Activated CD4-positive, alpha-beta memory T cell treated with anti-CD3 and anti-CD28 coated beads for 36 hours (primary cell): Measurements from ENCODE around the gene PLA2G7. TPM values are rescaled to one million over a fixed set of nuclear protein-coding genes. Genes with fewer than 3 reads are reported as not detected.

Source experiments
- CTCF ChIA-PET: fragments of 350-600 bp; sonication (Branson Sonifier 250); formaldehyde crosslinking; loops from one replicate; lab custom pipeline; 2021; ENCODE audit warnings: antibody characterized with exemption, inconsistent platforms; lab: Charles Lee
- POLR2A ChIA-PET: fragments of 350-600 bp; sonication (Branson Sonifier 250); formaldehyde crosslinking; loops from one replicate; lab custom pipeline; 2021; ENCODE audit warnings: antibody characterized with exemption; lab: Charles Lee
- DNase-seq: peaks from one replicate; pipeline ENCODE4 v3.0.0-alpha.2; 2020
- H3K27ac Mint-ChIP-seq: one replicate; pipeline ENCODE4 v1.8.0; 2021; ENCODE audit warnings: mixed read lengths
- H3K27me3 Mint-ChIP-seq: one replicate; pipeline ENCODE4 v1.8.0; 2021; ENCODE audit warnings: mixed read lengths
- H3K36me3 Mint-ChIP-seq: one replicate; pipeline ENCODE4 v1.8.0; 2021; ENCODE audit warnings: mixed read lengths
- H3K4me1 Mint-ChIP-seq: one replicate; pipeline ENCODE4 v1.8.0; 2021; ENCODE audit warnings: low read depth, mixed read lengths
- H3K4me3 Mint-ChIP-seq: one replicate; pipeline ENCODE4 v1.8.0; 2021; ENCODE audit warnings: mild to moderate bottlenecking, mixed read lengths
- H3K9me3 Mint-ChIP-seq: one replicate; pipeline ENCODE4 v1.8.0; 2021; ENCODE audit warnings: mixed read lengths
- intact Hi-C: fragments of 100-400 bp; cut with micrococcal nuclease; formaldehyde crosslinking; loops from one replicate; pipeline ENCODE4 v1.15.1; 2023
- total RNA-seq, 2 experiments: library from RNA; stranded (reverse); gene quantifications; one replicate each; pipeline ENCODE4 v1.2.3, GENCODE V29; 2021

The PLA2G7 gene
- total RNA-seq, 2 experiments from 2014 or later: not detected

- no peaks in the 10 kb centered on the region for H3K9me3 Mint-ChIP-seq
- POLR2A ChIA-PET: no interaction called here
- CTCF ChIA-PET: no interaction called here
- no peaks in the 10 kb centered on the region for H3K4me1 Mint-ChIP-seq
- H3K27ac Mint-ChIP-seq: no peak overlapping the region
- H3K4me3 Mint-ChIP-seq: no peak overlapping the region
- intact Hi-C loops: loop anchor here (2.0 to 10.0 kb wide), 2 partner anchors 76 to 340 kb away; partner anchors contain the start of gene ADGRF1
- no peak for DNase-seq
- peaks cover 21% of the 10 kb centered on the region for H3K27me3 Mint-ChIP-seq
- no peaks in the 10 kb centered on the region for H3K36me3 Mint-ChIP-seq
Observed at GRCh38 chr6:46704562-46704961, 30.6 kb downstream of the PLA2G7 start.

- intact Hi-C loops: loop anchor here (10.0 kb wide), 1 partner anchor 345 kb away; the partner anchor contains the start of gene ADGRF1
- no peak for DNase-seq
- Mint-ChIP-seq H3K36me3 (no peaks in the 10 kb centered on the region), H3K27me3 (peaks cover 25% of the 10 kb centered on the region), H3K27ac (no peak overlapping the region), H3K4me1 (no peaks in the 10 kb centered on the region), H3K4me3 (no peak overlapping the region), H3K9me3 (no peaks in the 10 kb centered on the region)
- ChIA-PET POLR2A (no interaction called here), CTCF (no interaction called here)
Observed at GRCh38 chr6:46699970-46700369, 35.2 kb downstream of the PLA2G7 start.

DNA sequence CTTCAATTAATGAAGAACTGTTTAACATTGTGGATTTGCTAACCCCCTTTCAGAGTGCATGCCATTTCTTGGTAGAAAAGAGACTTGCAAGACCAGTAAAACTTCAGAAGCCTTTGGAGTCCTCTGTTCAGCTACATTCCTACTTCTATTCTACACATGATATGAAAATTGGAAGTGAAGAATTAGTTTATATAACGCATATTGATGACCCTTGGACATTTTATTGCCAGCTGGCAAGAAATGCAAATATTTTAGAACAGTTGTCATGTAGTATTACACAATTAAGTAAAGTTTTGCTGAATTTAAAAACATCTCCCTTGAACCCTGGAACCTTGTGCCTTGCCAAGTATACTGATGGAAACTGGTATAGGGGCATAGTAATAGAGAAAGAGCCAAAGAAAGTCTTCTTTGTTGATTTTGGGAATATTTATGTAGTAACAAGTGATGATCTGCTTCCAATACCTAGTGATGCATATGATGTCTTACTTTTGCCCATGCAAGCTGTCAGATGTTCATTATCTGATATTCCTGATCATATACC, 44.2 kb downstream of the PLA2G7 start:
- intact Hi-C loops: no loop called here
- no peaks in the 10 kb centered on the region for H3K9me3 Mint-ChIP-seq
- H3K4me1 Mint-ChIP-seq: no peaks in the 10 kb centered on the region
- POLR2A ChIA-PET: no interaction called here
- CTCF ChIA-PET: no interaction called here
- peaks cover 14% of the 10 kb centered on the region for H3K27me3 Mint-ChIP-seq
- no peaks in the 10 kb centered on the region for H3K36me3 Mint-ChIP-seq
- DNase-seq: no peak
- H3K4me3 Mint-ChIP-seq: no peak overlapping the region
- H3K27ac Mint-ChIP-seq: no peak overlapping the region

DNA sequence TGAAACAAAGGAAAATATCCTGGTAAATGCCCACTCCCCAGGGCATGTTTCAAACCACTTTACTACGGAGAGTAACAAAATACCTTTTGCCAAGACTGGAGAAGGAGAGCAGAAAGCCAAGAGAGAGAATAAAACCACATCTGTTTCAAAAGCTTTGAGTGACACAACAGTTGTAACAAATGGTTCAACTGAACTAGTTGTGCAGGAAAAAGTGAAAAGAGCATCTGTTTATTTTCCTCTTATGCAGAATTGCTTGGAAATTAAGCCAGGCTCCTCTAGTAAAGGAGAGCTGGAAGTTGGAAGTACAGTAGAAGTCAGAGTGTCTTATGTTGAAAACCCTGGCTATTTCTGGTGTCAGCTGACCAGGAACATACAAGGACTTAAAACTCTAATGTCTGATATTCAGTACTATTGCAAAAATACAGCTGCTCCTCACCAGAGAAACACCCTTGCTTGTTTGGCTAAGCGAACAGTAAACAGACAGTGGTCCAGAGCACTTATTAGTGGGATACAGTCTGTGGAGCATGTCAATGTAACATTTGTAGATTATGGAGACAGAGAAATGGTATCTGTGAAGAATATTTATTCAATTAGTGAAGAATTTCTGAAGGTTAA, 44.9 kb downstream of the PLA2G7 start:
- H3K4me3 Mint-ChIP-seq: no peak overlapping the region
- H3K4me1 Mint-ChIP-seq: no peaks in the 10 kb centered on the region
- ChIA-PET CTCF (no interaction called here), POLR2A (no interaction called here)
- intact Hi-C loops: no loop called here
- no peak overlapping the region for H3K27ac Mint-ChIP-seq
- peaks cover 9% of the 10 kb centered on the region for H3K27me3 Mint-ChIP-seq
- H3K9me3 Mint-ChIP-seq: no peaks in the 10 kb centered on the region
- no peak for DNase-seq
- H3K36me3 Mint-ChIP-seq: no peaks in the 10 kb centered on the region

DNA sequence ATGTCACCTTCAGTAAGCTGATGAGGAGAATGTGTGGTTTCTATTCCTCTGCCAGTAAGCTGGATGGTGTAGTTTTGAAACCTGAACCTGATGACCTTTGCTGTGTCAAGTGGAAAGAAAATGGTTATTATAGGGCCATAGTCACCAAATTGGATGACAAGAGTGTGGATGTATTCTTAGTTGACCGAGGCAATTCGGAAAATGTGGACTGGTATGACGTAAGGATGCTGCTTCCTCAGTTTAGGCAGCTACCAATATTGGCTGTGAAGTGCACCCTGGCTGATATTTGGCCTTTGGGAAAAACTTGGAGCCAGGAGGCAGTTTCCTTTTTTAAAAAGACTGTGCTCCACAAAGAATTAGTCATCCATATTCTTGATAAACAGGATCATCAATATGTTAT, 45.5 kb downstream of the PLA2G7 start:
- intact Hi-C loops: no loop called here
- POLR2A ChIA-PET: no interaction called here
- H3K4me3 Mint-ChIP-seq: no peak overlapping the region

DNA sequence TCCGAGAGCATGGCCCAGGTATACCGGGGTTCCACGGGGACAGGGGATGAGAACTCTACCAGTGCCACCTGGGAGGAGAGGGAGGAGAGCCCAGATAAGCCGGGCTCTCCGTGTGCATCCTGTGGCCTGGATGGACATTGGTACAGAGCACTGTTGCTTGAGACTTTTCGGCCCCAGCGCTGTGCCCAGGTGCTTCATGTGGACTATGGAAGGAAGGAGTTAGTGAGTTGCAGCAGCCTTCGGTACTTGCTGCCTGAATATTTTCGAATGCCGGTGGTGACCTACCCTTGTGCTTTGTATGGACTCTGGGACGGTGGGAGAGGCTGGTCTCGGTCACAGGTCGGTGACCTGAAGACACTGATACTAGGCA, 46.2 kb downstream of the PLA2G7 start:
- Mint-ChIP-seq H3K27me3 (peaks cover 9% of the 10 kb centered on the region), H3K27ac (no peak overlapping the region), H3K4me1 (no peaks in the 10 kb centered on the region), H3K9me3 (no peaks in the 10 kb centered on the region), H3K4me3 (no peak overlapping the region), H3K36me3 (no peaks in the 10 kb centered on the region)
- POLR2A ChIA-PET: no interaction called here
- CTCF ChIA-PET: no interaction called here
- no peak for DNase-seq
- intact Hi-C loops: no loop called here

More for the DNA sequence above, 45.5 kb downstream of the PLA2G7 start:
- Mint-ChIP-seq H3K36me3 (no peaks in the 10 kb centered on the region), H3K27ac (no peak overlapping the region), H3K9me3 (no peaks in the 10 kb centered on the region), H3K27me3 (peaks cover 9% of the 10 kb centered on the region), H3K4me1 (no peaks in the 10 kb centered on the region)
- DNase-seq: no peak
- CTCF ChIA-PET: no interaction called here

- H3K9me3 Mint-ChIP-seq: no peaks in the 10 kb centered on the region
- intact Hi-C loops: no loop called here
- peaks cover 3% of the 10 kb centered on the region for H3K27me3 Mint-ChIP-seq
- DNase-seq: no peak
- no peak overlapping the region for H3K27ac Mint-ChIP-seq
- no peaks in the 10 kb centered on the region for H3K36me3 Mint-ChIP-seq
- no peaks in the 10 kb centered on the region for H3K4me1 Mint-ChIP-seq
- POLR2A ChIA-PET: no interaction called here
- CTCF ChIA-PET: no interaction called here
- no peak overlapping the region for H3K4me3 Mint-ChIP-seq
Observed at GRCh38 chr6:46688117-46688965, 46.8 kb downstream of the PLA2G7 start.

DNA sequence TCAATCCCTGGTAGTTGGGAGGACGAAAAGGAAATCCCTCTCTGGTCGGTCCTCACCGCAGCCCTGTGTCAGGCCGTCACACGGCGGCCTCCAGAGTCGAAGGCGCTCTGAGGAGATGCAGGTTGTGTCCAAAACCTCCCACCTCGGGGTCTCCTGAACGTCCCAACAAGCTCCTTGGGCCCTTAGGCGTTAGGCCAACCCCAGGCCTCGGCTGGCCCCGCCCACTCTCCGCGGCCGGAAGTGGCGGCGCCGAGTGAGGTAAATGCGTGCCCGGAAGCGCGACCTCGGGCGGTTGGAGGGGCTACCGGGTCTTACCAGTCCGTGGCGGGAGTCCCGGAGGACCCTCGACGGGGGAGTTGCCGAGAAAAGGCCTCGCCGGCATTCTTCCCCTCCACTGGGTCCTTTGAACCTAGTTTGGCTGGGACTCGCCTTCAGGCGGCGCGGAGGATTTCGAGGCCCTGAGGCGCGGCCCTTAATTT, 47.5 kb downstream of the PLA2G7 start, which contains the start of gene TDRD6:
TSS of gene TDRD6 (plus strand) at position 267 of the 479 bp plus-strand sequence. CDS start 244 bp downstream, outside the sequence.
- H3K4me3 Mint-ChIP-seq: no peak within 1 kb of the TSS
- no peaks in the 10 kb centered on the region for H3K27me3 Mint-ChIP-seq
- H3K36me3 Mint-ChIP-seq: no peaks in the 10 kb centered on the region
- H3K27ac Mint-ChIP-seq: no peak within 1 kb of the TSS
- H3K4me1 Mint-ChIP-seq: no peaks in the 10 kb centered on the region
- POLR2A ChIA-PET: no interaction called here
- DNase-seq: no peak
- H3K9me3 Mint-ChIP-seq: no peaks in the 10 kb centered on the region
- CTCF ChIA-PET: no interaction called here
- intact Hi-C loops: no loop called here

- POLR2A ChIA-PET: no interaction called here
- Mint-ChIP-seq H3K27ac (no peak overlapping the region), H3K9me3 (no peaks in the 10 kb centered on the region), H3K4me3 (no peak overlapping the region), H3K36me3 (no peaks in the 10 kb centered on the region), H3K27me3 (peaks cover 1% of the 10 kb centered on the region), H3K4me1 (no peaks in the 10 kb centered on the region)
- CTCF ChIA-PET: no interaction called here
- intact Hi-C loops: no loop called here
- no peak for DNase-seq
Observed at GRCh38 chr6:46684771-46685170, 50.4 kb downstream of the PLA2G7 start.

DNA sequence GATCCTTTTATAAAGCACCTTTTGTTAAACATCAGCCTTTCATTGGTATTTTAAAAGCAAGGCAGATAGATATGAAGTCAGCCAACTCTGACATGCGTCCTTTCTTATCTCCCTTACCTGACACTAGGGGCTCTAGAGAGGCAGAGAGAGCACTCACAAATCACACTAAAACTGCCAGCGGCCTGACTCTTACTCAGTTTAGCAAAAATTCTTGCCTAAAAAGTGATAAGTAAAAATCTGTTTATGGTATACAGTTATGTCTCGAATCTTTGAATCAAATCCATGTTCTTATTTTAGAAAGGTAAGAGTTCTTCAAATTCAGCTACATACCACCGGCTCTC, 57.9 kb downstream of the PLA2G7 start:
- Mint-ChIP-seq H3K36me3 (no peaks in the 10 kb centered on the region), H3K27me3 (peaks cover 3% of the 10 kb centered on the region), H3K4me1 (no peaks in the 10 kb centered on the region), H3K9me3 (no peaks in the 10 kb centered on the region), H3K27ac (no peak overlapping the region), H3K4me3 (no peak overlapping the region)
- ChIA-PET CTCF (no interaction called here), POLR2A (no interaction called here)
- intact Hi-C loops: no loop called here
- no peak for DNase-seq

GRCh38 chr6:46676604-46677313, 58.4 kb downstream of the PLA2G7 start:
- intact Hi-C loops: no loop called here
- H3K4me1 Mint-ChIP-seq: no peaks in the 10 kb centered on the region
- H3K27ac Mint-ChIP-seq: no peak overlapping the region
- H3K36me3 Mint-ChIP-seq: no peaks in the 10 kb centered on the region
- CTCF ChIA-PET: no interaction called here
- H3K9me3 Mint-ChIP-seq: no peaks in the 10 kb centered on the region
- no peak overlapping the region for H3K4me3 Mint-ChIP-seq
- DNase-seq: no peak
- H3K27me3 Mint-ChIP-seq: peaks cover 3% of the 10 kb centered on the region
- POLR2A ChIA-PET: no interaction called here

DNA sequence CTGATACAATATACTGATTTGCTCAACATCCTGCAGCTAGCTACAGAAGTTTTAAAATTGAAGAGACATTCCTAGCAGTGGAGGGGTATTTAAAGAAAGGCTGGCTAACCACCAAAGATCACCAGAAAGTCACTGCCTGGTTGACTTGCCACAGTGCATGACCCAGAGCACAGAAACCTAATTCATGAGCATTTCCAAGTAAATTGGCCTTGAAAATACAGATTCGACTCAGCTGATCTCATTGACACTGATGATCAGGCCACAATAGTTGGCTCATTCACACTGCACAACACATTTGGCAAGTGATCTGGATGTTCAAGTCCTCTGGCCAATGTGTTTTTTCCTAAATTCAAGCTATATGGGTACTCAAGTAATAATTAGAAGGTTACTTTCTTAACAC, 60.8 kb downstream of the PLA2G7 start:
- H3K9me3 Mint-ChIP-seq: no peaks in the 10 kb centered on the region
- peaks cover 2% of the 10 kb centered on the region for H3K27me3 Mint-ChIP-seq
- no peak overlapping the region for H3K27ac Mint-ChIP-seq
- ChIA-PET CTCF (no interaction called here), POLR2A (no interaction called here)
- no peaks in the 10 kb centered on the region for H3K36me3 Mint-ChIP-seq
- no peaks in the 10 kb centered on the region for H3K4me1 Mint-ChIP-seq
- no peak overlapping the region for H3K4me3 Mint-ChIP-seq
- intact Hi-C loops: no loop called here
- no peak for DNase-seq
